HG02840 (cell line): ENCODE measurements around the gene FAIM2.
"Not testable (repeated sequence)": the region's sequence is repeated elsewhere in the genome, so short reads cannot be mapped to it uniquely, and the experiment has no call there.

Experiments used
- ATAC-seq: cut with Tn5 transposase; IDR thresholded peaks from one replicate; pipeline ENCODE4 v1.9.1; 2021; ENCODE audit warnings: mild to moderate bottlenecking, moderate library complexity, moderate number of reproducible peaks; ENCODE audit not compliant: unreplicated experiment, low FRiP score

FAIM2 gene

DNA sequence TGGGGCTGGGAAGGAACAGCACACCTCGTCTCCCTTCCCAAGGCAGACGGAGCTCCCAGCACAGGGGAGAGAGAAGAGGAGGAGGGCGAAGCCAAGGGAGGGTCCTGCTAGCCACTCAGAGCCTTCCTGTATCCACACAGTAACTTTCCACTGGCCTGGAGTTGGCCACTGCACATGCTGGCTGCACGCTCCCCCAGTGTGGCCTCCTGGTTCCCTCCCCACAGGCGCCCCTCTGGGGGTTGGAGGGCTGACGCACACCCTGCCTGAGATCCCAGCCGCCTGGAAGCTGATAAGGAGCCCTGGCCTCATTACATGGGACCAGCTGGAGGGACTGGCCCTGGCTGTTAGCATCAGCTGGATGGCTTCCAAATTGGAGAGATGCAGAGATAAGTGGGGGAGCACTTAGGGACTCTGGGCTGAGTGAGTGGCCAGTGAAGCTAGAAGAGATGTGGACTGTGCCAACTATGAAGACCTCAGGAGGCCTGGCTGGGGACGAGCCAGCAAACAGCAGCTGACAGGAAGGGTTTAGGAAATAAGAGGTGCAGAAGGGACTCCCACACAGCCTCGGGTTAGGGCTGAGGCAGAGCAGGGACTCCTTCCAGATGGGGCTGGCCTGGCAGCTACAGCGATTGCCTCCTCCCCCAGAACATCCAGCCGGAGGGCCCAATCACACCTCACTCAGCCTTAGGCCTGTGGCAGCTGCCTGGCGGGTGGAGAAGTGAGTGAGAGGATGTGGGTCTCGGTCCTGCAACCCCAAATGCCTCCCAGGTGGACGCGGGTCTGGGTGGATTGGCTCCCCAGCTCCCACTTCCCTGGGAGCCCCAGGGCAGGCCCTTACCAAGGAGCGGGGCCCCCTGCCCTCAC lies 34.5 kb downstream of the FAIM2 start:
- no peak for ATAC-seq

GRCh38 chr12:49868449-49868848 lies 35.3 kb downstream of the FAIM2 start:
- ATAC-seq, result no peak

DNA sequence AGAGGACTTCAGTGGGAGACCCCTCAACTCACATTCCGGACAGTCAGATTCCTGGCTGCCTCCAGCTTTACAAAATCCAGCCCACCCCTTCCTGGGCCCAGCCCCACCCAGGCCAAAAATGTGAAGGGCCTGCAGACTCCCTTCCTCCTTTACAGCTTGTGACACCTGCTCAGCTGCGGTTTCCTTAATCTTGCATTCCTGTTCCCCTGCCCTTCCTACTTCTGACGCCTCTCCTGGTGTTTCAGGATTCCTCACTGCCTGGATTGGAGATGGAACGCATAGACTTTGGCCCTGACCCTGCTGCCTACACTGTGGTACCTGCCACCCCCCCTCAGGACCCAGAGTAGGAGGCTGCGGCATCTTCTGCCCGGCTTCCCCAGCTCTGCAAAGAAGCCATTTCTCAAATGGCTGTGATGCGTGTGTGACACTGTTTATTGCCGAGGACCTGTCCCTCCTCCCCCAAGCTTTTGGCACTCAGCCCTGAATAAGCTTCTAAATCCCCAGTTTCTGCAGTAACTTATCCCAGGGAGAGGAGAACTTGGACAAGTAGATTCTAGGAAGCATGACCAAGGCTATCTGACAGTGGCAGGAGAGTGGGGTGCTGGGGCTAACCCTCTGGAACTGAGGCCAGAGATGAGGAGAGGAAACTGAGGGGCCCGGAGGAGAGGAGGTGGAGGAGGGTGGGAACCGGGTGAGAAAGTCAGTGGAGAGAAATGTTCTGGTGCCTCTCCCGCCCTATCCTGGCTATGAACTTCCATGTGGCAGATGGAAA lies 35.9 kb downstream of the FAIM2 start:
- ATAC-seq, result no peak

- no peak for ATAC-seq
Measured at GRCh38 chr12:49866859-49867569, 36.7 kb downstream of the FAIM2 start.

GRCh38 chr12:49865782-49866135 lies 37.9 kb downstream of the FAIM2 start:
- no peak for ATAC-seq

DNA sequence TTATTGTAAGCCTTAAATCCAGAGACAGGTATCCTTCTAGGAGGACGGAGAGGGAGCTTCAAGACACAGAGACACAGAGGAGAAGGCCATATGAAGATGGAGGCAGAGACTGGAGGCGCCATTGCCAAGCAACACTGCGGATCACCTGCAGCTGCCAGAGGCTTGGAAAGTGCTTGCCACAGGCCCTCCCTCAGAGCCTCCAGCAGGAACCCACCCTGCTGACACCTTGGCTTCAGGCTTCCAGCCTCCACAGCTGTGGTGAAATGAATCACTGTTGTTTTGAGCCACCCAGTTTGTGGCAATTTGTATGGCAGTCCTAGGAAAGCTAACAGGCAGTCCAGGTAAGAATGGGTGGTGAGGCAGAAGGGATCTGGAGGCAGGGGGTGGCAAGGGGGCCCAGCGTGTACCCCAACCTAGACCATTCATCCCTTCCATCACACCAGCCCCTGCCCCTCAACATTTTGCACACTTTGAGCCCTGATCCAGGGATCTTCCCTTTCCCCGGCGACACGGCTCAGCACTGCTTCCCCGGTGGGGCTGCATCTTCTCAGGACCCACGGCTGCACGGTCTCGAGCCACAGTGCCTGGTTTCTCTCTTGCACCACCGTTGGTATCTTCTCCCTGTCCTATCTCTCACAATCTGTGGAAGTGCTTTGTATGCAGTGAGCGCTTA lies 38.5 kb downstream of the FAIM2 start:
- no peak for ATAC-seq

- no peak for ATAC-seq
Measured at GRCh38 chr12:49864798-49865090, 39.0 kb downstream of the FAIM2 start.

GRCh38 chr12:49863946-49864797 lies 39.5 kb downstream of the FAIM2 start:
- no peak for ATAC-seq

- not testable (repeated sequence) for ATAC-seq
Measured at GRCh38 chr12:49860921-49861320, 42.8 kb downstream of the FAIM2 start.

GRCh38 chr12:49855890-49856289 lies 47.8 kb downstream of the FAIM2 start:
- ATAC-seq, result not testable (repeated sequence)

GRCh38 chr12:49854976-49855375 lies 48.7 kb downstream of the FAIM2 start:
- ATAC-seq, result no peak

- ATAC-seq, result no peak
Measured at GRCh38 chr12:49853671-49854070, 50.0 kb downstream of the FAIM2 start.

DNA sequence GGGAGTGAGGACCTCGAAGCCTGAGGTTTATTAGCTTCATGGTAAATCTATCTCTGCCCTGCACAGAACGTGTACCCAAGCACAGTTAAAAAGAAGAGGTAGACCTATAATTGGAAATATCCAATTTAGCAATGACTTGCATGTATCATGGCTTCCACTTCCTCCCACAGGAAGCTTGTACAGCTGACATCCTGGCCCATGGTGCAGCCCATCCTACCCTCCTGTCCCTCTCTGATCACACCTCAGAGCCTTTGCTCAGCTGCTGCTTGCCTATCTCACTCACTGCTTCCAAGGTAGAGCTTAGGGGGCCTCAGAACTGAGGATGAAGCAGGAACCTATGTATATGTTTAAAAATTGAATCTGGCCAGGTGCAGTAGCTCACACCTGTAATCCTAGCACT lies 56.5 kb downstream of the FAIM2 start:
- ATAC-seq, result no peak

DNA sequence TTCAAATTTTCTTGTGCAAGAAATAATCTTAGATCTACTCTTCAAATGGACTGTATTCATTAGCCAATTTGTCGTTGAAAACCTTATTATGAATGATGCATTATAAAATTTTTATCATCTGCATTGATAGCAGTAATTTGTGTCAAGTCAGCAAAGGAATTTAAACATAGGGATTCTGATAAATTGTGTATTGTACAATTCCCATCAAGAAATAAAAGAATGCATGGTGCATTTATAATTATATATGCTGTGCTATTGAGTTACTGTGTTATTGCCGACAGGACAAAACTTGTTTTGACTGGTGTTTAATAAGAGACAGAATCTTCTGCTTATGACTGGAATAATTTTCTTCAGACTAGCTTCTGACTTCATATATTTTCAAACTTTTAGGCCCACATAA lies 57.7 kb downstream of the FAIM2 start:
- no peak for ATAC-seq

GRCh38 chr12:49843876-49844437 lies 59.7 kb downstream of the FAIM2 start:
- no peak for ATAC-seq

GRCh38 chr12:49843411-49843810 lies 60.3 kb downstream of the FAIM2 start:
- no peak for ATAC-seq

- peak; percentile 89 for ATAC-seq
Measured at GRCh38 chr12:49842519-49843352, 61.0 kb downstream of the FAIM2 start, which contains the start of gene BCDIN3D. BCDIN3D (minus strand) TSS chr12:49843106; CDS start chr12:49843087, 19 bp downstream.

DNA sequence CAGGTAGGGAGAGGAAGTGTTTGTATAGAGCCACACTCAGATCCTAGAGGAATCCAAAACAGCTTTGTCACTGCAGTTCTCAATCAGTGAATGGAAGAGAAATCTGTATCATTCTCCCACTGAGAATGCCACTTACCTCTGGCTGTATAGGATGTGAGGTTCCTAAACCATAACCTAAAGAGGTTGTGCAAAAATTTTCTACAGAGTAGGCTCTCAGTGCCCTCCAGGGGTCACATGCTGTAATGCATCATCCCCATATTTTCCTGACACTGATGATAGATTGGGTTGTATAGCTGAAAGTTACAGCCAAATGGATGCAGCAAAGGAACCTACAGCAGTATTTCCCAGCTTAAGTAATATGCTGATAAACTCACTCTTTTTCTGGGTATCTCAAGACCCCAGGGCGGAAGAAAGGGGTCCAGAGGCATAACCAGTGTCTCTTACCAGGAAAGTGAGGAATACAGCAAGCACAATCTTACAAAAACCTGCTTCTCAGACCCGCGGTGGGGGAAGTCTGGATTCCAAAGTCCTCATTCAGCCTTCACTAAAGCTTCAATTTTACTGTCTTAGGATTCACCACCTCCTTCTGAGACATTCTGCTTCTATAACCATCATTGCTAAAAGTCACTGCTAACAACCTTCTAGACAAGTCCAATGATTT lies 64.6 kb downstream of the FAIM2 start:
- ATAC-seq, result no peak
